Measurements from ENCODE around the gene STC2.
"Not testable (repeated sequence)": the region's sequence is repeated elsewhere in the genome, so short reads cannot be mapped to it uniquely, and the experiment has no call there.

The STC2 gene

DNA sequence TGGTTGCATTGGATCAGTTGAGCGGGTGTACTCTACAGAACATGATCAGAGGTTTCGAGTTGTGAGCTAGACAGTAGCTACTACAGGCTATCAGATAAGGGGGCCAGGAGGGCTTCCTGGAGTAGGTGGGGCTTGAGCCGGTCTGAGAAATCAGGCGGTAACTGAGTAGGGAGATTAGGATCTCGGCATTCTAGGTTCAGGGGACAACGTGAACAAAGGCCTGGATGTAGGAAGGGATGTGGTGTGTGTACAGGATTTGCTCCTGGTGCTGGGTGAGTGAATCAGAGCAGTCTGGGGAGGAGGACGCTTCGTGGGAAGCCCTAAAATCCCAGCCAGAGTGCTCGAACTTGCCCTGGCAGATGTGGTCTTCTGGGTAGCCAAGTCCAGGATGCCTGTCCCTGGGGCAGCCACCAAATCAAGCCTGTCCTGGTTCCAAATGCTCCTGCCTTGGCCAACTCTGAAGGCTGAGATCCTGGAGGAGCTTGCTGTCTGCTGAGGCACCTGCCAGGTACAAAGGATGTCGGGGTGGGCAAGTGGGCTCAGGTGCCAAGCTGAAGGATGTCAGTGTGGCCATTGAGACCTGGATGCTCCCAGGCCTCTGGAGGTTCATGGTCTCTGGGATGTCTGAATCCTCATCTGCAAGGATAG lies 33.4 kb downstream of the STC2 start:
- DNase-seq (ENCODE audit: low read depth), result no peak

DNA sequence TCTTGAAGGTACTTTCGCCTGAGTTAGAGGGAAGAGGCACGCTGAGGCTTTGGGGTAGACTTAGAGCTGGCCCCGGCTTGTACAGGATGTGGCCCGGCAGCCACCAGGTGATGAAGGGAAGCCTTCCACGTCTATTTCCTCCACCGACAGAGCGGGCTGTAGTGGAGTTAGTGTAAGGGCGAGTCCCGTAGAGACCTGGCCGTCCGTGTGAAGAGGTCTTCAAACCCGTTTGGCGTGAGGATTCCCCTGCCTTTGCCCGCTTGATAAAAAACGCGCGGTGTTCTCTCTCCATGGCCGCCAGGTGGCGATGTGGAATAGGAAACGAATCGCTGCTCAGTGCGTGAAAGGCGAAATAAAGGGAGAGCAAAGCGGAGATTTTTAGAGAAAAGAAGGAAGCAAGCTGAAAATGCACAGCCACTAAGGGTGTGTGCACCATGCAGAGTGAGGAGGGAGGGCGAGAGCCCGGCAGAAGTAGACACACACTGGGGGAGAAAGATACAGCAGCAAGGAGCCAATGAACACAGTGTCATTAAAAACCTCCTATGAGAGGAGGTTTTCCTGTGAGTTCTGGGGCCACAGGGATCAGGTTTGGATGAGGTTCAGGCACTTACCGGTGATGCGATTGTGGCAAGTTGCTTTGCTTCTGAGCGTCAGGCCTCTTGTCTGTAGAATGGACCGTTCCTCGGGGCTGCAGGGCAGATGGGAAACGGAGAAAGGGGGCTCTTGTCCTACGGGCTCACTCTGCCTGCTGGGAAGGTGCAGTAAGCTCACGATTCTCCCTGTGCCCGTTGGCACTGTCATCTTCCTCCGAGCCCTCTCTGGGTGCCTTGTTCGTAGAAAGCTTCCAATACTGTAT lies 34.2 kb downstream of the STC2 start:
- DNase-seq (ENCODE audit: low read depth), result peak; percentile 38

DNA sequence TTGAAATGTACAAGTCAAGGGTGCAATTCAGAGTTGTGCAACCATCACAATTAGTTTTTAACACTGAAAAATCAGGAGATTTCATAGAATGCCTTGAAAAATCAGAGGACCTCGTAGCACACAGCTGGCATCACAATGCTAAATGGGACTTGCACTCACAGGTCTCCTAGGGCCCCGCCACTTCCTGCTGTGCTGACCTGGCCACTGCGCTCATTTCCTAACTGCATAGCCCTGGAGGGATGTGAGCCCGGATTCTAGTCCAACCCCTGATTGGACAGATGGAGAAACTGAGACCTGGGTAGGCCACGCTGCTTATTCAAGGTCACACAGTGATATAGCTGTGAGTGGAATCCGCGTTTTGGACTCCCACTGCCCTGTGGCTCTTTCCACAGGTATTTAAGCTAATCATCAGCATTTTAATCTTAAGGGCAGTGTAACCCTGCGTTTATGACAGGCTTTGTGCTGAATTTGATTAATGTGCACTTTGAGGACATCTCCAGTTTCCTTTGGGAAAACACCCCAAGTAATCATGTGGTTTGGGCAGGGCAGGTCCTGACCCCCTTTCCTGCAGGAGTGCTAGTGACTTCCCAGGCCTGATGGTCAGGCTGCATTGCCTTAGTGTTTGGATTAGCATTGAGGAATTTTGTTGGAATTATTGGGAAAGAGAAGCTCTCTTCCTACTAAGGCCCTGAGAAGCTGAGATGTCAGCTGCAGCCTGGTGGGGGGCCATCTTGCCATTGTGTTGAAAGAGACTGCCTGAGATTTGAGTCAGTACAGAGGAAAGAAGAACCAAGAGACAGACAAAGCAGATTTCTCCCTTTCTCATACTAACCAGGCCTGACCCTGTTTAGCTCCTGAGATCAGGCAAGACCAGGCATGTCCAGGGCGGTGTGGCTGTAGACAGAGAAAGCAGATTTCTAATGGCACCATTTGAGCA lies 36.2 kb downstream of the STC2 start:
- DNase-seq (ENCODE audit: low read depth), result no peak

DNA sequence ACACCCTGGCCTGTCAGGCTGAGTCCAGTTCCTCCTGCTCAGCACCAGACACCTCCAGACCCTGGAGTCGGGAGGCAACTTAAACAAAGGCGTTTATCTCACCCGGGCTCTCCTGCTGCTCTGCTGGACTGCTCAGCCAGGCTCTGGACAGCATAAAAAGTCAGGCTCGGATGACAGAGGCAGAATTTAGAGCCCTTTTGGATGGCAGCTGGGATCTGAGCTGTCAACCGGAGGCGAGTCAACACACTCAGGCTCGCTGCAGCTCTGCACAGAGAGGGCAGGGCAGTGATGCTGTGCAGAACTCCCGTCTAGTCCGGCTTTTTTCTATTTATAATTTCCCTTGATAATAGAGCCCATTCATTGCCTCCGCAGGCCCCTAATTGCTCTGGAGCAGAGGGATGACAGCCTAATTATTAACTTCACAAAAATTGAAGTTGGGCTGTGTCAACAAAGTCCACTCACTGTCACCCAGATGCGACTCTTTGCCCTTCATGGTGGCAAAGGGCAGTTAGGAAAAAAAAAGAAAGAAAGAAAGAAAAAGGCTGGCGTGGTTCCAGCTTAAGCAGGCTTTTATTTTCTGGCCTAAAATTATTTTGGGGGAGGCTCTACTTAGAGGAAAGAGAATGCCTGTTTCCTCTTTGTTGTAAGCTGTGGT lies 37.6 kb downstream of the STC2 start:
- no peak for DNase-seq (ENCODE audit: low read depth)

DNA sequence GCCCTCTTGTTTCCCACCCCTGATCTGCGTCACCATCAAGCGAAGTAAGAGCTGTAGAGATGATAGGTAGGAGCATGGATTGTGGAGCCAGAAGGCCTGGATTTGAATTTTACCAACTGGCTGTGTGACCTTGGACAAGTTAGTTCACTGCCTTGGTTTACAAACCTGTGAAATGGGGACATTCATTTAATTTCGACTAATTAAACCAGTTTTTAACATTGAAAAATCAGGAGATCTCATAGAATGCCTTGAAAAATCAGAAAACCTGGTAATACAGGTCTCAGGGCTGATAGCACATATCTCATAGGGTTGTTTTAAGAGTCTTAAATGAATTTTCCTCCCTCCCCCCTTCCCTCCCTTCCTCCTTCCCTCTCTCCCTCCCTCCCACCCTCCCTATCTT lies 38.8 kb downstream of the STC2 start:
- no peak for DNase-seq (ENCODE audit: low read depth)

DNA sequence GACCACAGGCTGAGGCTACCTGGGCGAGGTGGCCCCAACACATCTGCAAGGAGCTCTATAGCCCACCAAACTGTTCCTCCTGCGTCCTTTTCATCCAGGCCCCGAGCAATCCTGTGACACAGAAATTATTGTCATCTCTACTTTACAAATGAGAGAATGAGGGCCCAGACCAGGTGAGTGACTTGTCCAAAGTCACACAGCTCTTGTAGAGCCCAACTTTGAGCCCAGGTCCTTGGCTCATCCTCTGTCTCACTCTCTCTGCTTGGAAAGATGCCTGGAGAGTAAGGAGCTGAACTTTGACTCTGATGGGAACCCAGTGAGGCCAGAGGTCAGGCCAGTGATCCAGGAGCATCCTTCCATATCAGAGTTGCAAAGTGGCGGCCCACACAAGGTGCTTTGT lies 39.6 kb downstream of the STC2 start:
- DNase-seq (ENCODE audit: low read depth), result no peak

DNA sequence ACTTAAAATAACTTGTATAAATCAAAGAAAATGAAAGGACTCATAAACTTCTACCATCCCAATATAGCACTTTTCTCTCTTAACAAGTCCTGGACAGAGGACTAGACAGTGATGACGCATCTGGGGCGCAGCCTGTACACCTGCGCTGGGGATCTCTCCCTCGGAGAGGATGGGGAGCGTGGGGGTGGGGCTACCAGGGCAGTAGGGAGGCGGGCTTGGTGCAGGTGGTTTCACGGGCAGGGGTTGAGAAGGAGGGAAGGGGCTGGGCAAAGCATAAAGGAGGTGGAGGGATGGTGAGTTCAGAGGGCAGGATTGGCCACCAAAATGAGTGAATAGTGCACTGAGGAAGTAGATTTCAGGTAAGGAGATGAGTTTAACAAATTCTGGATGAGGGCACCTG lies 41.1 kb downstream of the STC2 start:
- no peak for DNase-seq (ENCODE audit: low read depth)

DNA sequence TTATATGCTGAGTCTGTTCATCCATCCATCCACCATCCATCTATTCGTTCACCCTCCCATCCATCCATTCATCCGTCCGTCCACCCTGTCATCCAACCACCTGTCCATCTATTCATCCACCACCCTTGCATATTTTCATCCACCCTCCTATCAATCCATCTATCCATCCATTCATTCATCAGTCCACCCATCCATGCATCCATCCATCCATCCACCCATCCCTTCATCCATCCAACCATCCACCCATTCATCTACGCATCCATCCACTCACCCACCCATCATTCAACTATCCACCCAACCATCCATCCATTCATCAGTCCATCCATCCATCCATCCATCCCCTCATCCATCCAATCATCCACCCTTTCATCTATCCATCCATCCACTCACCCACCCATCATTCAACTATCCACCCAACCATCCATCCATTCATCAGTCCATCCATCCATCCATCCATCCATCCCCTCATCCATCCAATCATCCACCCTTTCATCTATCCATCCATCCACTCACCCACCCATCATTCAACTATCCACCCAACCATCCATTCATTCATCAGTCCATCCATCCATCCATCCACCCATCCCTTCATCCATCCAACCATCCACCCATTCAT lies 43.8 kb downstream of the STC2 start:
- not testable (repeated sequence) for DNase-seq (ENCODE audit: low read depth)

DNA sequence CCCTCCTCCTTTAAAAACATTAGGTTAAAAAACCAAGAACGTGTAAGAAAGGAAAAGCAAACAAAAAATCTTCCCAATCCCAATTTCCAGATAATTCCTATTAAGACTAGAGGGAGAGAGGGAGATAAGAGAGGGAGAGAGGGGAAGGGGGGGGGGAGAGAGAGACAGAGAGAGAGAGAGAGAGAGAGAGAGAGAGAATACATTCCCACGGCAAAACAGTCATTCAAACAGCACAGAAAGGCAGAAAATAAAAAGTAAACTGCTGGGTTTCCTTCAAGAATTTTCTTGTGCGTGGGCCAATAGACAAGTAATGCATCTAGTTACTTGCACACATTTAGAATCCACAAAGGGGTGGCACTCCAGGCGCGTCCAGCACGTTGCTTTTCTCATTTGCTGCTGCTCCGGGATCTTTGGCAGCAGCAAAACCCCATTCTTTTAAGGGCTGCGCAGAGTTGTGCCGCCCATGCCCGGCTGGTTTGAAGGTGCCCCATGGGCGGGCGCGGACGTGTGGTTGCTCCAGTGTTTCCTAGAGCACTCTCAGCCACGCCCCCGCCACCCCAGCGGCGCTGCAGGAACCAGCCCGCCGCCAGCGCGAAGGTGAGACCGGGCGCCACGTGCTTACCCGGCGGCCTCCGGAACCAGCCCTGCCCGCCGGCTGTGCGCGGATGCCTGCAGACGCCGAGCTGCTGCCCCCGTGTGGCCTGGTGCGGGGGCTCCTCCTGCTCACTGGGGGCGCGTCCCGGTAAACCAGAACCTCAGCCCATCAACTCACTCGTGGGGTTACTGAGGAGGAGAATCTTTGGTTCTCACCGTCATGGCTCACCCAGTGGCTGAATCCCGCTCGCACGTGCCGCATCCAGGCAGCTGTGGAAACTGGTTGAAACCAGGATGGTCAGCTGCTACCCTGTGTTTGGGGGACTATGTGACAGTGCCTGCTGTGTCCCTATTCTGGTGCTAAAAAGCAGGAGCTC lies 44.6 kb downstream of the STC2 start:
- peak; percentile 51 for DNase-seq (ENCODE audit: low read depth)

DNA sequence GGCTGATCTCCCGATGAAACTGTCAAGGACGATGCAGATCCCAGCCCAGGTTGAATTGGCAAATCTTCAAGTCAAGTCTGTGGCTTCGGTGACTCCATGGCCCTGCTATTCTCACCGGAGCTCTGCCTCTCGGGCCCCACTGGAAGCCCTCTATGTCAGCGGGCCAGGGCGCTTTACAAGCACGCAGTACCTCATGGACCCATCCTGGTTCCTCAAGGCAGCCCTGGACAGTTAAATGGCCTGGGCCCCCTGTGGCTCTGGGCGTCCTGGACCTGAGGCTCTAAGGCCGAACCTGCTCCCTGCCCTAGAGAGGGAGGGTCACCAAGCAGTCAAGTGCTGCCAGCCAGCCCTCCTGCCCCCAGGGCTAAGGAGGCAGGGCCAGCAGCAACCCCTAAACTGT lies 45.3 kb downstream of the STC2 start:
- no peak for DNase-seq (ENCODE audit: low read depth)

DNA sequence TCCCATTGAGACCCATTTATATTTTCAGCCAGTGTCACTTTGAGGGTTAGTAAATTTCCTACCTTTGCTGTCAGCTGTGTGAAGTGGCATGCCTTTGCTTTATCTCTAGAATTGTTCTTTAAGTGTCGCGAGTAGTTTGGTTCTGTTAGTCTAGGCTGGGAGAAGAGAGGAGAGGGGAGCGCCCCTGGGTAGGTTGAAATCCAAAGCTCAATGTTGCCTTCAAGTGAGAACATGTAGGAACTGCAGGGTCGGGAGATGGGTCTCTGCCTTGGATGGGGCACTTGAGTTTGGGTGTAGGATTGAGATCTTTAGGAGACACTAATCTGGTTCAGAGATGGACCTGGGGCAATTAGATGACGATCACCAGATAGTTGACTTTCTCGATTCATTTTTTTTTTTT lies 46.3 kb downstream of the STC2 start:
- no peak for DNase-seq (ENCODE audit: low read depth)

DNA sequence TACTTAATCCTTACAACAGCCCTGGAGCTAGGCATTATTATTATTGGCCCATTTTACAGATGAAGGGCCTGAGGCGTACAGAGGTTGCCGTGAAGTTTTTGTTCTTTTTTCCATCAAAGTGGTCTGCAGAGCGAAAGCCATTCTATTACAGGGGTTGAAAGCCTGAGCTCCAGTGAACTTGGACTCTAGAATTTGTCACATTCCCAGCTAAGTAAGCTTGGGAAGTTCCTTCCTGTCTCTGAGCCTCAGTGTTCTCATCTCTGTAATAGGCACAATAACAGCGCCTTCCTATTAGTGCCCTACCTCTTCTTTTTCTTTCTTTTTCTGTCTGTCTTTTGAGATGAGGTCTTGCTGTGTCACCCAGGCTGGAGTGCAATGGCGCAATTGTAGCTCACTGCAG lies 49.0 kb downstream of the STC2 start:
- DNase-seq (ENCODE audit: low read depth), result no peak

DNA sequence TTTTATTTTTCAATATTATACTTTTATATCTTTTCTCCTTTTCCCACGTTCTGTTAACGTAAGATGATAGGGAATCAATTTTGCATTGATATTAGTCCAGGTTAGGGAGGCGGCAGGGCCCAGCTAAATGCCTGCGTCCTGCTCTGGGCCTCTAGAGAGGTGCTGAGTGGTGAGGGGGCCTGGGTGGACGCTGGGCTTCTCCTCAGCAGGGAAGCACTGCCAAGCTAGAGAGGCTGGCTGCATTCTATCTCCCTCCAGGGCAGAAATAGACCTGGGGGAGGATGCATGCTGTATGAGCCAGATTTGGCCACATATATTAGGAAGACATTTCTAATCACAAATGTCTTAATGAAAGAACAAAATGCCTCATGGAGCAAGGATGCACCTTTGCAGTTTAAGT lies 49.6 kb downstream of the STC2 start:
- no peak for DNase-seq (ENCODE audit: low read depth)

DNA sequence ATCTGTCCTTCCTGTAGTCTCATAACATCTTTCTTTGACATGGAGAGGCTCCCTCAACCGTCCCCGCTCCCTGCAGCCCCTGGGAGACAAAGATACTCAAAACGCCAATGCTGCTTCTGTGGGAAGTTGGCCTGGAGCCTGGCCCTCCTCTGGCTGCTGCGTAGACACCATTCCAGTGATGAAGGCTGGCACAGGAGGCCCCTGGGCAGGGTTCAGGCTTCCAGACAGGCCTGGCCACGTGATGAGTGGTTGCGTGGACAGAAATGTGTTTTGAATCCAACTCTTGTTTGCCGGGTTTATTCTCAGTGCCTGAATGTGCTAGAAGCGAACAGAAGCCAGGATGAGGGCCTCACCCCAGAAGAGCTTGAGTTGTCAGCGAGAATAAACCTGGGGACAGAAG lies 50.0 kb downstream of the STC2 start:
- no peak for DNase-seq (ENCODE audit: low read depth)

DNA sequence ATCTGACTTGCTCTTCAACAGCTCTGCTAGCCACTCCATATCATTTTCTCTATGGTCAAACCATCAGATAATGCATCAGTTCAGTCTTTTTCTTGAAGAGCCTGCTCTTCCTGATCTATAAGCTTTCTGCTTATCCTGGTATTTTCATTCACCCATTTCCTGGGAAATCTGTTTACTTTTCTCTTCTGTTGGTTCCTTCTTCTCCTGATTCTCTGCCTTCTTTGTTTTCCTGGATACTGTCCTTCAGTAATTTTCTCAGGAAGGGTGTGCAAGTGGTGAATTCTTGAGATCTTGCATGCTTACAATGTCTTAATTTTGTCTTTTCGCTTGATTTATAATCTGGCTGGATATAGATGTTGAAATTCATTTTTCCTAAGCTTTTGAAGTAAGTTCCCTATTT lies 53.4 kb downstream of the STC2 start:
- DNase-seq (ENCODE audit: low read depth), result no peak

DNA sequence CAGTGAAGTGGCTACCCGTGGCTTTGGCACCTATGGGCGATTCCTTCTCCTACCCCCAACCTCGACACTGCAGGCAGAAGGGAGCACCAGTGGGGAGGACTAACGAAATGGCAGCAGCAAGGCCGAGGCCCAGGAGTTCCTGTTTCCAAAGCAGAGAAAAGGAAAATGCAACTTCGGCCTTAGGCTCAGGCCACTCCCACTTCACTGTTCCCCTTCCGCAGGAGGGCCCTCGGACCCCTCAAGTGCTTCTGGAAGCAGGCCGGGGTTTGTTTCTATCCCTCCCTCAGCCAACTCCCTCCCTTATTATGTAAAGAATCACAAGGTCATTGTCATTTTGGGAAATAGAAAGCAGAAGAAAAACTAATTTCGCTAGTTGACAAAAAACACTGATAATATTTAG lies 56.8 kb downstream of the STC2 start:
- no peak for DNase-seq (ENCODE audit: low read depth)

DNA sequence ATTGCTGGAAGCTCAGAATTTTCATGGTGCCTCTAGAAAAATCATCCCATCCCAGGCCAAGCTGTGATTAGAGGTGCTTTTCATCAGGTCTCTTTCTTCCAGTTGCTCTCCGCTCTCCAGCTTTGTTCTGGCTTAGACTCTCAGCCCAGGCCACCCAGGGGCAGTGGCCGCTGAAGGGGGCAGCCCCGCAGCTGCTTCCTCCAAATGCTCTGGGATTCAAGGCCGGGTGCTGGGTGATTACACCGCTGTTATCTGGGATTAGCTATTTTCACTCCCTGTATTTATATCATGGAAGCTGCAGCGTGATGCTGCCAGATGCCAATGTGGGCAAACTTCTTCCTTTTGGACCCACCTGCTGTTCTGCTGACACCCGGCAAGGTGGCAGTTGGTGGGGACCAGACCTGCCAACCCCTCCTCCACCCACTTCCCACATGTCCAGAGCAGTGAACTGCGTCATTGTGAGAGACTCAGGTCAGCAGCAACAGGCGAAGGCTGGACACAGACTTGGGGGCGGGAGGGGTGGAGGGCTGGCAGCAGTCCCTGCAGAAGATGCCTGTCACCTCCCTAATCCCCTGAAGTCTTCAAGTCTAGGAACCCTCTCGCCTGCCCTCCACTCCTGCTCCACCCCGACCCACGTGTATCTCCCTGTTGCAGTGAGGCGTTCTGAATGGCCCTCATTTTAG lies 59.3 kb downstream of the STC2 start:
- no peak for DNase-seq (ENCODE audit: low read depth)

DNA sequence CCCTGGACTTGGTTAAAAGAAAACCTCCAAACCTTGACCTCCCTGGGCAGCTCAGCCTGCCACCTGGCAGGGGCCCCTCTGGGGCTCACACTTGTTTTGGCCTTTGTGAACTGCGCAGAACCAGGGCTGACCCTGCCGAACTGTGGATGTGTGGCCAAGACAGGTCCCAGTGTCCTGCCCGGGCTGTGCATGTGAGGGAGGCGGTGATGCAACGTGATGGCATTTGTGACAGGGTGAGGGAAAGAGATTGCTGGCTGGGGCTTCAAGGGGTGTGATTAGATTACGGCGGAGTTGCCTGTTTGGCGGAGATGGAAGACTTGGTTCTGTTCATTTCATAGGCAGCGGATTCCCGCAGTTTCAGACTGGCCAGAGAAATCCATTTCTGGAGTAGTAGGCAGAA lies 62.8 kb downstream of the STC2 start:
- DNase-seq (ENCODE audit: low read depth), result no peak

Data from activated T-helper 9 cell treated with anti-CD3 and anti-CD28 coated beads, Interleukin-2, amount 50 U/mL, for 16 hours (primary cell).